Activated T-helper 9 cell treated with anti-CD3 and anti-CD28 coated beads, Interleukin-2, amount 50 U/mL, for 16 hours (primary cell): Measurements from ENCODE around the gene RASSF4.

Experiments used
- DNase-seq: peaks from one replicate; pipeline ENCODE4 v3.0.0-alpha.2; 2020; ENCODE audit warnings: low read depth

Gene RASSF4

DNA sequence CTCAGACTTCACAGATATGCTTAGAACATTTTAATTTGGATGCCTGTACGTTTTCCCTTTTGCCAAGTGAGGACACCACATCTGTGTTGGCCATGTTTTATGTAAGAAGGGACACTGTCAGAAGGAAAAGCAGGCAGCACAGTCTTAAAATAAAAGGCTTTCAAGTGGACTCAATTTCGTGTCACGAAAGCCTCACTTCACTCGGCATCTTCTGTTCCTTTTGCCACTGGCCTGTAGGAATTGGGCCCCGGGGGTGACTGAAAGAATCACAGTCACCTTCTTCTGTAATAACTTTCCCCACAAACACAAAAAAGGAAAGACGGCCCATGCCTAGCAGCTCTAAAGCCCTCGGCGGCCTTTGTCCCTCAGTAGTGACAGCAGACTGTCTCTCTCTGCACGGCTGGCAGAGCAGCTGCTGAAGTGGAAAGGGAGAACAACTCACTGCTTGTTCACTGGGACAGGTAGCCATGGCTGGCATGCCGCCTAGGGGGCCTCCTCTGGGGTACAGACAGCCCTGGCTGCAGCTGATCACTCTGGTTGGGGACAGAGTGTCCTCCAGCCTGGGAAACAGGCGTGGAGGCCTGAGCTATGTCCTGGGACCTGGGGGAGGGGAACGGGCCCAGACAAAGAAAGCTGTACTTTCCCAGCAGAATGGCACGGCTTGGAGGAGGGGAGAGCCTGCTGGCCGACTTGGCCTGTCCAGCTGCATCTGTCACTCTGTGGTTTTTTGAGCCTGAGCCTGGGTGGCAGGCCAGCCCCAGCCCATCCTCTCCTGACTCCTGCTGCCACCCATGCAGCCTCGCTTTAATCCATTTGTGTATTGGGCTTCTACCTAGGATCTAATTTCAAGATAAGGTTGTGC is 4.4 kb downstream of the RASSF4 start:
- no peak for DNase-seq

- DNase-seq, result no peak
Observed at GRCh38 chr10:44965104-44965503, 5.5 kb downstream of the RASSF4 start.

- no peak for DNase-seq
Observed at GRCh38 chr10:44965651-44966097, 6.1 kb downstream of the RASSF4 start.

DNA sequence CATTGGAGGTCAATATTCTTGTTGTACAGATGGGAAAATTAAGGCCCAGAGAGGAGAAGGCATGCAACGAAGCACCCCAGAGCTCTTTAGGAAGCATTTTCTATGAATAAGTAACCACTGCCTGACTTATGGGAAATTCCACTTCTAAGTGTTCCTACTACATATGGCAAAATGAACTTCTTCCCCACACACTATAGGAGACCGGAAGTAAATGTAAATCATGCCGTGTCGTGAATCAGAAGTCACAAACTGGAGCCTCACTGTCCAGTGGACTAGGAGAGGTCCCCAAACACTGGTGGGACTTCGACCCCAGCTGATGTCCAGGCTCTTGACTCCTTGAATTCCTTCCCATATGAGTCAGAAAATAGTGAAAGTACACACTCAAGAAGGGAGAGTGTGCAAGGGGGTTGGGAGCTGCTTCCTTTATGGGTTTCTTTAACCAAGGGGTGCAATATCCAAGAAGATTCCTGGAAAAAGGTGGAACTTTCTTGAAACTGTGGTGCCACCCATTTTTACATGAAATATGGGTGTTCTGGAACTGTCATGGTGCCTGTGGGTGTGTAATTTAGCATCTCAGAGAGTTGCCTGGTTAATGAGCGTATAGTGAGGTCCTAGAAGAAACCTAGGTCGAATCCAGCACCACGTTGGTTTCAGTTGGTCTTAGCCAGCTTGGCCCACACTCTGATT is 6.7 kb downstream of the RASSF4 start:
- DNase-seq, result no peak

DNA sequence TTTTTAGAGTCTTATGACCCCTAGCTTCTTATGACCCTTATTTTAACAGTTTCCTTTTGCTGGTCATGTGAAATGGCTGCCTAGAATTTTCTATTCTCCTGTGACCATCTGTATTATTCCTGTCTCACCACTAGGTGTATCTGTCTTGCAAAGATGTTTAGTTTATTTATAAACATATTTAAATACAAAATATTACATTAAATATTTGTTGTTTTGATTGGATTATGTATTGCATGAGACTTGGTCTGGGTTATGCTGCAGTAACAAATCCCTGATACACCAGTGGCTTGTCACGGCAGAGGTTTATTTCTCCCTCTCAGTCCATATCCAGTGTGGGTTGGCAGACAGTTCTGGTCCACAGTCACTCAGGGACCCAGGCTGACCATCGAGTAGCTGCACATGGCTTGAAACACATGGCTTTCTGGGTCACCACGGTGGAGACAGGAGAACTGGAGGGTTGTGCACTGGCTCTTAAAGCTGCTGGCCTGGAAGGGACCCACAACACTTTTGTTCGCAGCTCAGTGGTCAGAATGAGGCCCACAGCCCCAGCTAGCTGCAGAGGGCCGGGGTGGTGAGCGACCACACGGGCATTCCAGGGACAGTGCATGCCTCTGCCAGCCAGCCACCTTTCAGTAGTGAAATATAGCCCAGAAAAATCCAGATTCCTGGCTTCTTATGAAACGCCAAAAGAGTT is 7.4 kb downstream of the RASSF4 start:
- DNase-seq, result no peak

GRCh38 chr10:44967616-44968015 is 8.0 kb downstream of the RASSF4 start:
- DNase-seq, result no peak

- no peak for DNase-seq
Observed at GRCh38 chr10:44968091-44968490, 8.5 kb downstream of the RASSF4 start.

GRCh38 chr10:44968500-44969400 is 9.1 kb downstream of the RASSF4 start:
- no peak for DNase-seq

GRCh38 chr10:44969854-44970253 is 10.3 kb downstream of the RASSF4 start:
- DNase-seq, result no peak

DNA sequence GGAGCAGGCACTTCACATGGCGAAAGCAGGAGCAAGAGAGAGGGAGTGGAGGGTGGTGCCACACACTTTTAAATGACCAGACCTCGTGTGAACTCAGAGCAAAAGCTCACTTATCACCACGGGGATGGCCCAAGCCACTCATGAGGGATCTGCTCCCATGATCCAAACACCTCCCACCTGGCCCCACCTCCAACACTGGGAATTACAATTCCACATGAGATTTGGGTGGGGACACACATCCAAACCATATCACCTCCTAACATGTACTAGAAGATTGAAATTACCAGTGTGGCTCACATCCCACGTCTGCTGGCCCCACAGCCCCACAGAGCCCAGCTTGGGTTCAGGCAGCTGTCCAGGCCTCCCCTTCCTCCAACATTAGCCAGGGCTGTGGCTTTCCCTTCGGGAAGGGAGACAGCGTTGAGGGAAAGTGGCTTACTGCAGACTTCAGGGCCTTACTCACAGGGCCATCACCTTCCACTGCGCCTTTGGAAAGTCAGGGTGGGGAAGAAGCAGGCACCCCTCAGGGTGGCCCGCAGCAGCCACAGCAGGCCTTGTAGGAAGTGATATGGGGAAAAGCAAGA is 11.3 kb downstream of the RASSF4 start:
- no peak for DNase-seq

GRCh38 chr10:44971434-44971833 is 11.8 kb downstream of the RASSF4 start:
- no peak for DNase-seq

DNA sequence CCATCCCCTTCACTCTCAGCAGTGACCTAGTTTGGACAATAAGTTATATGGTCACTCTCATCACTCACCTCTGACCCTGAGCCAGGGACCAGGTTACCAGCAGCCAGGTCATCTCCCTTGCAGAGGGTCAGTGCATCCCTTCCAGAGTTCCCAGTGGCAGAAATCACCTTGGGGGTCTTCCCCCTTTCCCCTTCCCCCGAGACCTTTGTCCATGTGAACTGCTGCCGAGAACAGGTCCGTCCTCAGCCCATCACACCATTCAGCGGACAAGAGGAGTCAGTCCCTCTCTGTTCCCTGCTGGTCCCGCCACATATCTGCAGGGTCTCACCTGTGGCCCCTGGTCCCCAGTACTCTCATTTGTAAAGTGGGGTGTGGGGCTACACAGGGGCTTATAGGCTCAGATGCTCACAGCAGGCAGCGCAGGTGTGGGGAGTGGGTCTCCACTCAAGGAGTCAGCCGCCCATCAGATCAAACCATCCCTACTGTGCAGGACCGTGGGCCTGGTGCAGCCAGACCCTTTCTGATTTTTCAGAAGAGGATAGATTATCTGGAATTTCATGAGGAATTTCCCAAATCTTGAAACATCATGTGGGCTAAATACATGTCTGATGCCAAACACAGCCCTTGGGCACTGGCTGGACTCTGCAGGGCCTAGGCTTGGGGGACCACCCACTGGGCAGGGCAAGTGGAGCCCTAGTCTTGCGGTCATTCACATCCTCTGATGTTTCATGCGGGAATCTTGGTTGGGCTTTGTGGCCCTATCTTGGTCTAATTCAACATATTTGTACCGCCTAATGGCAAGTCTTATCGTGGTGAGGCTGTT is 12.5 kb downstream of the RASSF4 start:
- DNase-seq, result no peak

DNA sequence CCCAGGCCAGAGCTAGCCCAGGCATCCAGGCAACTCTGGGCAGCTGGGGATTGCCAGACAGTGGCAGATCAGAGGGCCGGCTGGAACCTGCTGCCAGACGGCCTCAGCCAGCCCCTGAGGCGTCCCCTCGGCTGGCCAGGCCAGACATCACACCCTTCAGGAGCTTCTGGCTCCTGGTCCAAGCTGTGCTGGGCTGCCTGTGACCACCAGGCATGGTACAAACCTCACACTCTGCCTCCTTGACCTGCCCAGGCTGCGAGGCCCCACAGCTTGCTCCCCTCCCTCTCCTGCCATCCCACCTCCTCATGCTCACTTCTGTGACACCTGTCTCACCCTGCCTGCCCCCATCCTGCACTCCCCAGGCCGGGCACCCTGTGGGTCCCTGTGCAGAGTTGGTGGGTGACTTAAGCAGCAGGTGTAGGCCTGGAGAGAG is 13.3 kb downstream of the RASSF4 start:
- DNase-seq, result no peak

GRCh38 chr10:44973323-44974081 is 13.9 kb downstream of the RASSF4 start:
- DNase-seq, result no peak

DNA sequence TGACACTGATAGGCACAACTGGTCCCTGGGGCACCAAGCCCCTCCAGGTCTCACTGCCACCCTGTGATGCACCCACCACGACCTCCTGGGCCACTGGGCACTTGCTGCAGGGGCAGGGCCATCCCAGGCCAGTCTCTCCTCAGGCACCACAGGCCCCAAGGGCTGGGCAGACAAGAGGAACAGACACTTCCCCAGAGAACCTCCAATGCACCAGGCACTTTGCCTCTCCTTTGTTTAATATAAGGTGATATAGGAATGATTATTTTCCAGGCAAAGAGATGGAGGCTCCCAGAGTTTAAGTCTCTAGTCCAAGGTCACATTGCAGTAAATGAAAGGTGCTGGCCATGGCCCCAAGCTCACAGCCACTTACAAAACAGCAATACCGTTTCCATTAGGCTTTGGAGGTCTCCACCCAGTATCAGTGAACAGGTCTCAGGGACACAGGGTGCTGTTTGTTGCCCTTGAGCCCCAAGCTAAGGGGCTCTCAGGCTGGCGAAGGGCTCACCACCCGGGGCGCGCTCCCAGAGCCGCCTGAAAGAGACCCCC is 14.6 kb downstream of the RASSF4 start:
- no peak for DNase-seq

- peak; percentile 53 for DNase-seq
Observed at GRCh38 chr10:44974628-44975430, 15.2 kb downstream of the RASSF4 start.

DNA sequence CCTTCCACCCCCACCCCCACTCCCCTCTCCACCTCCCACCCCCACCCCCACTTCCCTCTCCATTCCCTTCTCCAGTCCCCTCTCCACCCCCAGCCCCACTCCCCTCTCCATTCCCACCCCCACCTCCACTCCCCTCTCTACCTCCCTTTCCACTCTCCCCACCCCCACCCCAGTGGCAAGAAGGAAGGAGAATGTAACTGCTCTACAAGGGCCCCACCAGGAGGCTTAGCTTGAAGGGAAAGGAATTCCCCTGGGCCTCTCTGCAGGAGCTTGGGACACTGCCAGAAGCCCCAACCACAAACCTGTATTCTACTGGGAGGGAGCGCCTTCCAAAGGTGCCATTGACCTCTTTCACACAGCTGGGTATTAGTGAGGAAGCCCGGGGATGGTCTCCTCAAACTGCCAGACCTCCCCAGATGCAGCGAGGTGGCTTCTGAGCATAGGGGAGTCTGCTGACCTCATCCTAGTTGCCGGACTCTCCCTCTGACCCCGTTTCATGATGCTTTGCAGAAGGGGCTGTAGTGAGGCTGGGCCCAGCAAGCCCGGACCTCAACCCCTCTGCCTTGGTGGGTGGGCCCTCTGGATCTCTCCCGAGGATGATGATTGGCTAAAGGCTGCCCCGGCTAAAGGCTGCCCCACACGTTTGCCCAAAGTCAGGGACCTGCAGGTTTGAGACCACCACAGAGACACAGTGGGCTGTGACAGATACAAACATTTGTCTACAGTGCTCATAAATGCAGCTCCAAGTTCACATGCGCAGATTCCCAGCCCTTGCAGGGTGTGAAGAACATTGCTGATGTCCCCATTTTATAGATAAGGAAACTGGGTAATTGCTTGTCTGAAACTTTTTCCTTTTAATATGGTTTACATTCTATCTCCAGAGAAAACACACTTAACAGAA is 16.1 kb downstream of the RASSF4 start:
- DNase-seq, result no peak
